NCI-H2029 (cell line): ENCODE data around the gene ACAP1.

ENCODE experiments used
- DNase-seq: peaks from one replicate; lab custom pipeline; 2025; lab: John Stamatoyannopoulos, UW

The ACAP1 gene

GRCh38 chr17:7391307-7391706 is 55.0 kb downstream of the ACAP1 start:
- DNase-seq: no peak

- no peak for DNase-seq
Observed at GRCh38 chr17:7392696-7393612, 56.6 kb downstream of the ACAP1 start.

- DNase-seq: no peak
Observed at GRCh38 chr17:7393613-7394451, 57.5 kb downstream of the ACAP1 start.

- DNase-seq: peak; percentile 29
Observed at GRCh38 chr17:7394452-7395191, 58.3 kb downstream of the ACAP1 start, which contains the start of gene PLSCR3. Gene PLSCR3, minus strand, starts transcription at chr17:7394525. Its CDS starts 415 bp downstream, at chr17:7394110.

- no peak for DNase-seq
Observed at GRCh38 chr17:7396147-7396546, 59.8 kb downstream of the ACAP1 start.

GRCh38 chr17:7398612-7399011 is 62.3 kb downstream of the ACAP1 start:
- no peak for DNase-seq
